Activated gamma-delta T cell treated with anti-CD3 and anti-CD28 coated beads, Interleukin-2, amount 50 U/mL, for 16 hours (primary cell): ENCODE data around the gene FAM43B.
A peak's percentile ranks its signal among the peaks of the same experiment; 100 is the strongest.

ENCODE experiments used
- DNase-seq: peaks from one replicate; pipeline ENCODE4 v3.0.0-alpha.2; 2020; ENCODE audit warnings: low read depth

The FAM43B gene

GRCh38 chr1:20551161-20551560 lies 1.2 kb upstream of the FAM43B start:
- DNase-seq = no peak

- DNase-seq = no peak
These were observed 514 bp downstream of the FAM43B start for GRCh38 chr1:20552728-20553445.

DNA sequence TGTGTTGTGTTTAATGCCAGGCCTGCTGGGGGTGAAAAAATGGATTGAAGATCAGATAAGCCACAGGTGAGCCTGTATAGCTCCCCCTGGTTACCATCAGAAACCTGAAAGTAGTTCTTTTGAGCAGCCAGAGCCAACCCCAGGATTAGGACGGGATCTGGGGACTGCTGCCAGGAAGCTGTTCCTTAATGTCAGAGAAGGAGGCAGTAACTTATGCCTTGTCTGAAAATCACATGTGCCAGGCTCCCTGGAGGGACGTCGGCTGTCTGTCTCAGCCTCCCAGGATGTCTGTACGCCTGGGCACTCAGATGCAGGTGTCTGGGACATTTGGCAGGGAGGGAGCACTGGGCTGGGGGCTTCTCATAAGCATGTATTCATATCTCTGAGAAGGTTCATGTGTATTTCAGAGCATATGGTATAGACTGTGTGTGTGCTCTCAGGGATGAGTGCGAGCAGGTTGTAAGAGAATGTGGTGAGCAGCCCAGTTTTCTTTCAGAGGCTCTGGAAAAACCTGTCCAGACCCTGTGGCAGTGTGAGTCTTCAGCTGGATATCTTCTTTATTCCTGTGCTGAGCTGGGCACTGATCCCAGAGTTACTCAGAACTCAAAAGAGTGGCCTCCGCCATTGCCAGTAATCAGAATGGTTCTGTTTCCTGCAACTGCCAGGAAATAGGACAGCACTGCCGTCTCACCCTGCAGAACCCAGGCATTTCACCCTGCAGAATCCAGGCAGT lies 2.8 kb downstream of the FAM43B start:
- DNase-seq = no peak

DNA sequence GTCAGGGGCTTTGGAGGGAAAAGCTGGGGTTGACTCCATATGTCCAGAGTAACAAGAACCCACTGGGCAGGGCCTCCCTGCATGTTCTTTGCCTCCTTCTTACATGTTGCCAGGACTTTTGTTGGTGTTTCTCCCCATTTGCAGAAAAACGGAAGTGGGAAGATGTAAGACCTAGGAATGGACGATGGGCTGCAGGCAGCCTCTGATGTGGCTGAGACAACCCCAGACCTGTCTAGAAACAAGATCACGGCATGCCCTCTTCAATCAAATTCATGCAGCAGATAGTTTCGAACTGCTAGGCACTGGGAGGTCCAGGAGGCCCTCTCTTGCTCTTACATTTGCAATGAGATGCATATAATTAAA lies 3.4 kb downstream of the FAM43B start:
- DNase-seq = no peak

- no peak for DNase-seq
These were observed 5.8 kb downstream of the FAM43B start for GRCh38 chr1:20558191-20558590.

DNA sequence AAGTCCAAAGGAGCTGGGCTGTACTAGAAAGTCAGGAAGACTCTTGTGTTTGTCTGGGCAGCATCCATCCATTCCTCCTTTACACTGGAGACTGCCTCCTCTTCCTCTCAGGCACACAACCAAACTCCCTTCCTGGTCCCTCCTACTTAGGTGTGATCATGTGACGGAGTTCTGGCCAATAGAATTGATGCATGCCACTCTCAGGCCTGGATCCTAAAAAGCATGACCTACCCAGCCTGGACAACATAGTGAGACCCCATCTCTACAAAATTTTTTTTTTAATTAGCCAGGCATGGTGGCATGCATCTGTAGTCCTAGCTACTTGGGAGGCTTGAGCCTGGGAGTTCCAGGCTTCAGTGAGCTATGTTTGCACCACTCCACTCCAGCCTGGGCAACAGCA lies 8.6 kb downstream of the FAM43B start:
- DNase-seq = no peak

DNA sequence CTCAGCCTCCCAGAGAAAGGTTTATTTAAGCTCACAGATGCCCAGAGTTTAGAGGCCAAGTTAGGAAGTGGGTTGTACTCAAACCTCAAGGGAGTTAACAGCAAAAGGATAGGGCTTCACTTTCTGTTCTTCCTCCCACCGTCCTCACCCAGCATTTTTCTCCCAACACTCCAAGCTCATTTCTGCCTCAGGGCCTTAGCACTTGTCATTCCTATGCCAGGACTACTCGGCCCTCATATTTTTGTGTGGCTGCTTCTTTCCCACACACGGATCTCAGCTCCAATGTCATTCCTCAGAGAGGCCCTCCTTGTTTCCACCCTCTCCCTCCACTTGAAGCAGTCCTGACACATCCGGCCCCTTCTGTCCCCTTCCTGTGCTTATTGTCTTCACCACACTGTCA lies 12.9 kb downstream of the FAM43B start:
- DNase-seq = no peak

DNA sequence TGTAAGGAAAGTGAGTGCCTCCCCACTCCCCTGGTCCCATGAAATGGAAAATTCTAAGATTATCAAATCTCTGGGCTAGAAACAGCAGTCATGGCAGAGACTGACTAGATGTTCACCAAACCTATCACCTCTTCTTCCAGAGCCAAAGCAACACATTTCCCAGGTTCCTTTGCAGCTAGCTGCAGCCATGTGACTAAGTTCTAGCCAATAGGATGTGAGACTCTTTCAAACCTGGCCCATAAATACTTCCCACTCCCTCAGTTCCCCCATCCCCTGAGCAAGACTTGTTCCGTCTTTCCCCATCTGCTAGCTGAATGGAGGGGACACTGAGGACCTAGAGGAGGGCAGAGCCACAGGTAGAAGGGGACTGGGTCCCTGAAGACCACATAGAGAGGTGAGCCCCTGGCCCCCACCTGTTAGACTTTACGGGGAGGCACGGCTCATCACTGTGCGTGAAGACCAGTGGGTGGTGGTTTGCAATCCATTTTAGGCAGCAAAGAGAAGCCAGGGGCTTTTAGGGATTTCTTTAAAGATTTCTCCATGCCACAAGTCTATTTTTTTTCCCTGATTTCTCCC lies 17.2 kb downstream of the FAM43B start:
- DNase-seq = no peak

DNA sequence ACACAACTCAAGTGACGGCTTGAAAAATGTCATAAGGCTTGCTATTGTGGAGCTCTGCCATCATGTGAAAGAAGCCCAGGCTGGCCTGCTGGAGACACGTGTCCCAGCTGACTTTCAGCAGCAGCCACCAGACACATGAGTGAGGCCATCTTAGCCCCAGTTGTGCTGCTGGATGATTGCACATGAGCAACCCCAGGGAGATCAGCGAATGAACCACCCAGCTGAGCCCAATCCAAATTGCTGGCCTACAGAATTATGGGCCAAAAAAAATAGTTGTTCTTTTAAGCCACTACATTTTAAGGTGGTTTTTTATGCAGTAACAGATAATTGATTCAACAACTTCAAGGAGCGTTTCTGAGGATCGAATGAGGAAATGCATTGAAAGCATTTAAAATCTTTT lies 19.1 kb downstream of the FAM43B start:
- DNase-seq = no peak

DNA sequence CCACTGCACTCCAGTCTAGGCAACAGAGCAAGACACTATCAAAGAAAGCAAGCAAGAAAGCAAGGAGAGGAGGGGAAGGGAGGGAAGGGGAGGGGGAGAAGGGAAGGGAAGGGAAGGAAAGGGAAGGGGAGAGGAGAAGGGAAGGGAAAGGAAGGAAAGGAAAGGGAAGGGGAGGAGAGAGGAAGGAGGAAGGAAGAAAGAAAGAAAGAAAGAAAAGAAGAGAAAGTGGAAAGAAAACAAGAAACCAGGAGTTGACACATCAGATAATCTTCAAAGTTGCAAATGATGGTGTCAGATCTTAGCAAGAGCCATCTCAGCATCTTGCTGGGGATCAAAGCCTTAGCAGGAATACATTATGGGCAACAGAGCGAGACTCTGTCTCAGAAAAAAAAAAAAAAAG lies 21.6 kb downstream of the FAM43B start:
- no peak for DNase-seq

DNA sequence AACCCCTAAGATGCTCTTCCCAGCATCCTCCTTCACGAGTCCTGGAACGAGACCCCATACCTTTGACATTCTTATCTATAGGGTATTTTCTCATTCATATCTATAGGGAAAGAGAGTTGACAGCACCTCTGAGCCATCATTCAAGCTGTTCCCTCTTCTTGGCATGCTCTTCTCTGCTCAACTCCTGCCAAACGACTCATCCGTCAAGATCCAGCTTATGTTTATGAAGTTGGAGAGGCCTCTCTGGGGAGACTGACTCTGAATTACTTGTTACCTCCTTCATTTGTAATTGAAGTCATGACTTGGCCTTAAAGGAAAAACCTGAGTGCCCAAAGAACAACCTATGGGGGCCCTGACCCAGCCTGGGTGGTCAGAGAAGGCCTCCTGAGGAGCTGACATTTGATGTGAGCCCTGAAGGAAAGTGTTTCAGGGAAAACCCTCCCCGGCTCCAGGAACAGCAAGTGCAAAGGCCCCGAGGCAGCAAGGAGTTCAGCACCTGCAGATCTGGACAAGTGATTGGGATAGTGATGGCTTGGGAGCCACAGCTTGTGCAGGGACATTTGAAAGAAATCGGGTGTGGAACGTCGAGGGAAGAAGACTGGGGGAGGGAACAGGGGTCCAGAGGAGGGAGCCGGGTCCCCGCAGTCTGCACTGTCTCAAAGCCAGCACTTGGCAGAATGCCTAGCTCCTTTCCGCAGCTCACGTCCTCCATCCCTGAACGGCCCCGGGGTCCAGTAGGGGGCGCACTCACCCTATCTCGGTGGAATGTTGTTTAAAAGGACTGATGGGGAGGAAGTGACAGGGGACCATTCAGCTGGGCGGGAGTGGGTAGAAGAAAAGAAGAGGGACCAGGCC lies 22.5 kb downstream of the FAM43B start:
- peak; percentile 32 for DNase-seq

GRCh38 chr1:20575541-20576336 lies 23.4 kb downstream of the FAM43B start:
- no peak for DNase-seq

DNA sequence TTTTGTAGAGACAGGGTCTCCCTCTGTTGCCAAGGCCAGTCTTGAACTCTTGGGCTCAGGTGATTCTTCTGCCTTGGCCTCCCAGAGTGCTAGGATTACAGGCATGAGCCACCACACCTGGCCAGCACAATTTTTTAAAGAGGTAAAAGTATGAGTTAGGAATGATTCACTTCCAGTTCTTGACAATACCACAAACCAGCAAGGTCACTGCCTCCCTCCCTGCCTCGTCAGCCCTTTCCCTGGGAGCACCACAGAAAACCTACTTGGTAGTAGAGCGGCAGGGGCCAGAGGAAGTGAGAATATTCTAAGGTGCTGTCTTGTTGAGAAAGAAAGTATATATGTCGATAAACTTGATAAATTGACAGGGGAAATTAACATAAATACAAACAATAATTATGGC lies 25.7 kb downstream of the FAM43B start:
- no peak for DNase-seq

- no peak for DNase-seq
These were observed 26.5 kb downstream of the FAM43B start for GRCh38 chr1:20578721-20579395.

DNA sequence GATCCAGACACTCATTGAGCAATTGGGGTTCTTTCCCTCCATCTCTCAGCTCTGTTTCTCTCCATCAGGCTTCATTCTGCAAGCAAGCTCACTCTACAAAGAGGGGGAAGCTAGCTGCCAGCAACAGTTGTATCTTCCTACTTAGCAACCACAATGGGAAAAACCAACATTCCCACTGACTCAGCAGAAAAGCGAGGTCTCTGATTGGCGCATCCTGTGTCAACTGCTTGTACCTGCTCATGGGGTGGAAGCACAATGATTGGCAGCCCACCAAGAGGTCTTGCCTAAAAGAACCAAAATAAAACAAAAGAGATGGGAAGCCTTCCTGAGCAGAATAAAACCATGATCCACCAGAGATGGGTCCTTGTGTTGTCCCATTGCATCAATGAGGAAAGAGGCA lies 32.5 kb downstream of the FAM43B start:
- DNase-seq = no peak

DNA sequence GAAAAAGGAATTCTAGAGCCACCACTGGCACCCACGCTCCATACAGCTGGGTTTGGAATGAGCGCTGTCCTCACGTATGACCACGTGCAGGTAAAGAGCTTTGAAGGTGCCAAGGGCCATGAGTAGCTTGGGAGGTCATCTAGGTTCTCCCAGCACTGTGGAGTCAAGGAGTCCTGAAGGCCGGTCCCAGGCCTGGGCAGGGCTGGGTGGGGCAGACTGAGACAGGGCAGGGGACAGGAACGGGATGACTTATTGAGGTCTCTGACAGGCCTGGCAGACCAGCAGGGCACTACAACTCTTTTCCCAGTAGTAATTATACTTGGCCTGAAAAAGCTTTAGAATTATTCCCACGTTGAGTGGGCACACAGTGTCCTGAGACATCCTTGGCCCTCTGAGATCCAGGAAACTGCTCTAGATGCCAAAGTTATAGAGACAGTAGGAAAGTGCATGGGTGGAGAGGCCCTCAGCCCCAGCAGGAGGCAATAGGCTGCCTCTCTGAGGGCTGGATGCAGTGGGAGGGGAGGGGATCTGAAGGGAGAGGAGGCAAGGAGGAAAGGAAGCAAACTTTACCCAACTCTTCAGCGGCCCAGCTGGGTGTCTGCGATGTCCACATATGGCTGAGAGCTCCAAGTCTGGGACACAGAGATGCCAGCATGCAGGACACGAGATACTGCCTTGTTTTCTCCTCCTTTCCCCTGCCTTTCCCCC lies 34.7 kb downstream of the FAM43B start:
- DNase-seq = no peak

DNA sequence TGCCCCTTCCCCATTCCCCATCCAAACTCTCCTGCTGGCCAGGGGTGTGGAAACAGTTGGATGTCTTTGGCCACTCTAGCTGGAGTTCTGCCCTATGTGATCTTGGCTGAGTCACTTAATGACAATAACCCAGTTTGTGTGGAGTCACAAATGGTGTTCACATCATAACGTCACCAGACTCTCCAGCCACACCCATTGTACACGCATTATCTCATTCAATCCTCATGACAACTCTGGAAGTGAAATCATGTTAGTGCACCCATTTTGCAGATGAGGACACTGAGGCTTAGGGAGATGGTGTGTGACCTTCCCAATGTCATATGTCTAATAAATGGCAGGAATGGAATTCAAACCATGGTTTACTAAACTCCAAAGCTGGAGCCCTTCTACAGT lies 35.3 kb downstream of the FAM43B start:
- DNase-seq = no peak

GRCh38 chr1:20588634-20589225 lies 36.4 kb downstream of the FAM43B start, which contains the start of gene CDA:
Gene CDA (plus strand): TSS chr1:20589097. CDS start chr1:20589130, 33 bp downstream.
- DNase-seq = no peak

DNA sequence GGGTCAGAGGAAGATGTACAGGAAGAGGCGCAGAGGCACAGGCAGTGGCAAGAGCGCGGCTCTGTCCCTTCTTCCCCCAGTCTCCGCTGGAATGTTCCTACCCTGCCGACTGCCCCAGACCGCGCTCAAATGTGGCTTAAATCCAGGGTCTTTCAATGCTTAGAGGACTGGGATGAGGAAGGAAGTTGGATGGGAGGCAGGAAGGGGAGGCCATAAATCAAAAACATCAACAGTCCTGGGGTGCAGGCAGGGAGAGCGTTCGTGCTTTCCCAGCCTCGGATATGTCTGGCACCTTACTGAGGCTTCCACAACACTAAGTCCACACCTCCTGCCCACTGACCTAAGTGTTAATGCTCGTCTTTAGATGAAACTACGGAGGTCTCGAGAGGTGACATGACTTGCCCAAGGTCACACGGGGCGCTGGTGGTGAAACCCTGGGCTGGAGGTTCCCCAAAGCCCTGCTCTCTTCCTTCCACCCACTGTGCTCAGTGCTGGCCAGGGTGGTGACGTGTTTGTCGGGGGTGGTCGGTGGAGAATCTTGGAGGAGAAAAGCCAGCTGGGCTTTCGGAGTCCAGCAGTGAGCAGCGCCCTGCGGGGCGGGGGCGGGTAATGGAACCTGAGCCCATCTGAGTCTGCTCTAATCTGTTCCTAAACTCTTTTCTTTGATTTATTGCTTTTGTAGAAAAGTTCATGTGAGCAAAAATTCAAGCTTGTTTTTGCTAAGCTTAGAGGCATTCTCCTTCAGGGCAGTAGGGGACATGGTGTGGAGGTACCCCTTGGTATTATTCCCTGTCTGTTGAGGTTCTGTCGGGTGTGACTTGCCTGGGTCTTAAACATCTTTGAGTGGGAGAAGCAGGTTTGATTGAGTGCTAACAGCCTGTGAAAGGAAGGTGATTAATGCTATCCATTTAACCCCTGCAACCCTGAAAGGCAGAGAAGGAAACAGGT lies 37.2 kb downstream of the FAM43B start:
- no peak for DNase-seq
